ENCODE data around the gene ATP5PO.
"Not testable (repeated sequence)": the region's sequence is repeated elsewhere in the genome, so short reads cannot be mapped to it uniquely, and the experiment has no call there.

ATP5PO gene

DNA sequence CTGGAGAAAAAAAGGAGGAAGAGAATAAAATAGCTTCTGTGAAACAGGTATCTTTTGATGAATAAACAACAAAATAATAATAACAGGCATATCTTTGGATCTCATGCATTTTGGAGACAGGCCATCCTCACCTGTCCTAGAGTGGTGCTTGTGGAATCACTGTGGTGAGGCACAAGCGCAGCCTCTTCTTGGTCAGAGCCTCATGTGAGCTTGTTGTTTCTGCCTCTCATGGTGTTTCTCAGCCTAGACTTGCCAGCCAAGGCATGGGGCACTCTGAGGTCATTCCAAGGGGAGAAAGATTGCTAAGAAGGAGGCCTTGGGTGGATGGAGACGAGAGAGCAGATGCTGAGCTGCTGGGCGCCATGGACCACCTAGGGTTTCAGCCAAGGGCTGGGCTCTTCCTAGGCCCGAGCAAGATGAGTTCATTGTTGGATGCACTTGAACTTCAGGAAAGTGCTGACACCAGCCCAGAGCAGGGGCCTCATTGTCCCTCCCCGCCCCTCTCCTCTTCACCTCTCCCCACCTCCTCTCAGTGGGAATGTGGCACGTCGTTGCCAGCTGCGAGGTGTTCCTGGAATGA is 49.5 kb downstream of the ATP5PO start:
- no peak for DNase-seq

- DNase-seq = no peak
Measured at GRCh38 chr21:33865176-33865575, 50.4 kb downstream of the ATP5PO start.

DNA sequence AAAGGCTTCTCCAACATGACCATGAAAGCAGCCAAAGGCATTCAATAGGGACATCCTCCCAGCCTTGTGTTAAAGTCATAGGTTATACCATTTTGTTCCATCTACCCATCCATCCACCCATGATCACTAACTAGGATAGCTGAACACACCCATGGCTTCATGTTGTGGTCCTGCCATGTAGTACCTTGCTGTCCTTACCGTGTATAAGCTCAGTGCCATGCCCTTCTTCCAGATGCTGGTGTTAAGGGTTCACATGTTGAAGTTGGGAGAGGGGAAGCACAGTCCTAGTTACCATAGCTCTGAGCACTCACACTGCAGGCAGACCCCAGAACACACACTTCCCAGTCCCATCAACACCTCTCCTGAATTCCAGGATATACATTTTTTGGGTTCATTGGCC is 51.5 kb downstream of the ATP5PO start:
- no peak for DNase-seq

DNA sequence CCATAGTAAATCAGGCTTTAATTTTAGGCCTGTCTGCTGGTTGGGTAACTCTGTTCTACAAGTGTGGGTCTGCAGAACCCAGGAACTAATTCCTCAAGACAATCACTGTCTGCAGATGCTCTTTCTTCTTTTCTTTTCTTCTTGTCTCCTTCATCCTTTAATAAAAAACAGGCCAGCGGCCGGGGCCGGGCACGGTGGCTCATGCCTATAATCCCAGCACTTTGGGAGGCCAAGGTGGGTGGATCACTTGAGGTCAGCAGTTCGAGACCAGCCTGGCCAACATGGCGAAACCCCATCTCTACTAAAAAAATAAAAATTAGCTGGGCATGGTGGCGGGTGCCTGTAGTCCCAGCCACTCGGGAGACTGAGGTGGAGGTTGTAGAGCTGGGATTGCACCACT is 52.4 kb downstream of the ATP5PO start:
- DNase-seq = not testable (repeated sequence)

- DNase-seq = no peak
Measured at GRCh38 chr21:33861125-33861524, 54.5 kb downstream of the ATP5PO start.

GRCh38 chr21:33860332-33860879 is 55.2 kb downstream of the ATP5PO start:
- no peak for DNase-seq

DNA sequence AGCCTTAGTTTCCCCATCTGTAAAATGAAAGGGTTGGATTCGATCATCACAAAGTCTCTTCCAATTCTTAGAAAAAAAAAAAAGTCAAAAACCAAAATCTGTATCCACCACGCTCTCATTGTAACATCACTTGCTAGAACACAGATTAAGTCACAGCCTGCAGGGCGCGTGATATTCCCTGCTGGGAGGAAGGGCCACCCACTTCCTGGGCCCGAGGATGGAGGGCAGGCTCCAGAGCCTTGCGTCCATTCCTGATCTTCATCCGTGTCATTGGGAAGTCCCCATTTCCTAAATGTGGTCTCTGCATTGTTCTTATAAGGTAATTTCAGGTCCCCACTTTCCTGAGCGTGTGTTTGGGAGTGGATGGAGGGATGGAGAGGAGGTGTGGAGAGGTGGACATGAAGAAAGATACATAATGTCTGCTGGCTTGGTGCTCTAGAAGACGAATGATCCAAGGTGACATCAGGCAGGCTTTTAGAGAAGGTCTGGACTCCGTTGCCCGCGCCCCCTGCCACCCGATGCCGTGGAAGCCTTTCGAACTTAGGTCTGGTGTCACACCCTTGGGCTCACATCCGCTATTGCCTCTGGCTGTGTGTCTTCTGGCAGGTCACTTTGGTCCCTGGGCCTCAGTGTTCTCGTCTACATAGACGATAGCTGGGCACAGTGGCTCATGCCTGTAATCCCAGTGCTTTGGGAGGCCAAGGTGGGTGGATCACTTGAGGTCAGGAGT is 56.1 kb downstream of the ATP5PO start:
- no peak for DNase-seq

DNA sequence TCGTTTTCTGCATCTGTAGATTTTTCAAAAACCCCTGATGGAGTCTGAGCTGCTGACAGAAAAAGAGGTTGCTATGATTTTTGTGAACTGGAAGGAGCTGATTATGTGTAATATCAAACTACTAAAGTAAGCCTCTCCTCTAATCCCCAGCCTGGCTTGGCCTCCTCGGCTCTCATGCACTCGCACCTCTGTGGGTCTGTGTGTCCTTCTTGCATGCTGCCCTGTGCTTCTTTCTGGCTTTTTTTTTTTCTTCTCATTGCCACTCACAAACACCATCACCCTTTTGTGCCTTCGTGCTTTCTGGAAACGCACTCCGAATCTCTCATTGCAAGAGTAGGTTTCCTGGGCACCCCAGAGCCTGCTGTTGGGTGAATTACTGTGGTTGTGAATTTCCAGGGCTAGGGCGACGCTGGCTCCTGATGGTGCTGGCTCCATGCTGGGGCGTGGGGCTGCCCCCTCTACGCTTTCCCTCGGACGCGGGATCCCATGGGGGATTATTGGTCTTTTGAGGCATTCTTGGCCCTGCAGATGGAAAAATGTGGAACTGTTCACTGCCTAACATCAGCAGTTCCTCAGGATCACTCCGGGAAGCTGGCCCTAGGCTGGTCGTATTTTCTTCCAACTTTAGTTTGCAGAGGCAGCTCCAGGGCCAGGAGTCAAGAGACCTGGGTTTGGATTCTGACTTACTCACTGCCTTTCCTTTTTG is 56.8 kb downstream of the ATP5PO start:
- no peak for DNase-seq

DNA sequence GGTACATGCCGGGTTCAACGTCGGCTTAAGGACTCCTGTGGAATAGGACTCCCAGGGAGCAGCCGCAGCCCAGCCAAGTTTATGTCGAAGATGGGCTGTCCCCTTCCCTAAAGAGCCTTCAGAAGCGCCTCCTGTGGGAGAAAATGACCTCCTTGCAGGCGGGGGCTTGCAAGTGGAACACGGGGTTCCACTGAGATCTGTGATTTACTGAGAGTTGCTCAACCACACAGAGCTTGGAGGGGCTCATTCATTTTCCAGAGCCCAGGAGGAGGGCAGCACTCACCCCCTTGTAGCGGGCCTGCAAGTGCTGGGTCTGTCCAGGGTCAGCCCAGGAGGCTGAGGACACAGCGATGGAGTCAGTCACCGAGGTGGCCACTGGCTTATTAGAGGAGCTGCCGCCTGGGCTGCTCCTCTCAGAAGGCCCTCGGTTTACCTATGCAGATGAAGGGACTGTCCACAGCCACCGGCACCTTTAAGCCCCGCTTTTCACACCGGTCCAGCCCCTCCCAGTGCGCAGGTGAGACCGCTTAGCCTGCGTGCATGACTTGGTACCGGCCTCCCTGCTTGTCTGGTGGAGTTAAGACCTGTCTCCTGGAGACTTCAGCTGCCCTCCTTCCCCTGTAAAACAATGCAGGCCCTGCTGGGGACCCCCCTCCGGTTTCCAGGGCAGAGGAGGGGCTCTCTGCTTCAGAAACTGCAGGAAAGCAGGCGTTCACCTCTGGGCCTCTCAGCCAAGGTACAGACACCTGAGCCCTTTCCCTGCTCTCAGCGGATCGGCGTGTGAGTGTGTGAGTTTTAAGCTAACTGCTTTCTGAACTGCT is 57.5 kb downstream of the ATP5PO start:
- DNase-seq = no peak

DNA sequence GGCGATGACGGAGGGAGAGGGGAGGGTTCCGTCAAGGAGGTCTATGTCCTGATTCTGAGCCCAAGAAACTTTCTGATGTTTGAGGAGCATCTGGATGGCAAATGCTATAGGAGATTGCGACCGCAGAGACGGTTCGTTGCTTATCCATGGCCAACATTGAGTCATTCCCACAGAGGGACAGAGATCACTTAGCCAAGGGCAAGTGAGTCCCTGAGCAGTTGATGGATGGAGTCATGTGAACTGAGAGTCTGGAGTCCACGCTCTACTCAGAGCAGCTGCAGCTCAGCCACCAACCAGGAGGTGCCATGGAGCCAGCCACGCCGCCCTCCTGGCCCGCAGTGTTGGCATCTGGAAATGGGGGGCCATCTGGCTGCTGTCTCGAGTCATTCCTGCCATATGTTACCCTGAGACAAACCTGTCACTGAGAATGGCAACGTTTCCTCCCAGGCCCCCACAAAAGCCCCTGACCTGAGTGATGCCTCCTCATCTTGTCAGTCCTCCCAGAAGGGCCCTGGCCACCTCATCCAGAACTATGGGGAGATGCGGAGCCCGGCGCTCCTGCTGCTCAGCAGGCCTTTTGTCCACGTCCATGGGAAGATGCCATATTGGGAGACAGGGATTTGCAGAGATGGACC is 58.6 kb downstream of the ATP5PO start:
- DNase-seq = no peak

DNA sequence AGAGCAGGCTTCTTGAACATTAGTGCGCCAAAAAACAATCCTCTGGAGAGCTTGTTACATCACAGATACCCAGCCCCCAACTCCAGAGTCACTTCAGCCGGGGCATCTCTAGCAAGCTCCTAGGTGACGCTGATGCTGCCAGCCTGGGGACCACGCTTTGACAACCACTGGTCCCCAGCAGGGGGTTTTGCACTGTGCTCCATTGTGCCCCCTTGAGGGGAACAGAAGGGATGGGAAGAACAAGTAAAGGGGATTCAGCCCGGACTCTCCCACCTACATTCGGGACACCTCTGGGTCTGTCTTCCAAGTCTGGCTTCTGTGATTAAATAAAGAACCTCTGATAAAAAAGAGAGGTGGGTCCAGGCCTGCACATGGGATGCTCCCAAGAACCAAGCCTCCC is 60.4 kb downstream of the ATP5PO start:
- DNase-seq = no peak

- no peak for DNase-seq
Measured at GRCh38 chr21:33854604-33855003, 61.0 kb downstream of the ATP5PO start.

Measured in activated naive CD4-positive, alpha-beta T cell (primary cell).